Fibroblast of peridontal ligament (primary cell): ENCODE measurements around the gene SPA17.

Experiments
- DNase-seq: peaks from one replicate; pipeline ENCODE4 v3.0.0-alpha.2; 2010; ENCODE audit errors: extremely low read depth

SPA17 gene

DNA sequence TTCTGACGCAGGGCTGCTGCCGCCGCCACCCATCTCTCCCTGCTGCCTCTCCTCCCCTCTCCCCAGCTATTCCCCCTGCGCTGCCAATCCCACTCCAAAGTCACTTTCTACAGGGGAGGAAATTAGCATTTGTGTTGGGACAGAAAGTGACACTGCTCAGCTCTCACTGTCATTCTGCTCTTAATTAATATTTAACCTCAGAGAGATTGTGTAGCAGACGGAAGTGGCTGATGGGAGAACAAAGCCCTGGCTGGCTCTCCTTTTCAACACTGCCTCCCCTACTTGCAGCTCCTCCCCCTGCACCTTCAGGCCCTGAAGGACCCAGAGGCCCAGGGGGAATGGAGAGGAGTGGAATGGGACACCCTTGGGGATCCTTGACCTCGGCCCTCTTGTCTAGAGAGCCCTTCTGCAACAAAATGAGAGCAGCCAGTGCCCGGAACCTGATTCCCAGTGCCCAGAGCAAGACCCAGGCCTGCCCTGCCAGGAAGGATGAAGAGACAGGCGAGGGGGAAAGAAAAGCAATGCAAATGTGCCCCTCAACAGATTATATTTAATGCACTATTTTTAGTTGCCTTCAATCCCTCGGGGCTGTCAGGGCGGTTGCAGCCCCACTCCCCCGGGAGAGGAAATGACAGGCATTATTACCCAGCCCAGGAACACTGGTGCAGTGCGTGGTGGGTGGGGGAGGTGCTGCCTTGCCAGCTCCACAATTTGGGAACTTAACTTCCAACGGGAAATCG is 51.4 kb downstream of the SPA17 start:
- DNase-seq, result no peak

DNA sequence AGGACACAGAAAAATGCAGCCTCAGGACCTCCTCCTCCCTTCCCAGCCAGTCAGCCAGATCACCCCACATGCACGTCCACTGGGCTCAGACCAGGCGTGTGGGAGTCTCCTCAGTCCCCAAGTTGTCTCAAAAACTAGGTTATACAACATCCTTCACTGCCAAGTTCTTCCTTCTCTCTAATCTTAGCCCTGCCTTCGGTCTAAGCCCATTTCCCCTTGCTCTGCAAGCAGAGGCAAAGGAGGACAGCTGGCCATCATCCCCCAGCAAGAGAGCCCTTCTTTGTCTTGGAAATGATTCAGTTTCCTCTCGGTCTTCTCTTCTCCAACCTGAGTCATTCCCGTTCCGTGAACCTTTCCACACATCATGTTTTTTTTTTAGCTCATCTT is 52.0 kb downstream of the SPA17 start:
- no peak for DNase-seq

DNA sequence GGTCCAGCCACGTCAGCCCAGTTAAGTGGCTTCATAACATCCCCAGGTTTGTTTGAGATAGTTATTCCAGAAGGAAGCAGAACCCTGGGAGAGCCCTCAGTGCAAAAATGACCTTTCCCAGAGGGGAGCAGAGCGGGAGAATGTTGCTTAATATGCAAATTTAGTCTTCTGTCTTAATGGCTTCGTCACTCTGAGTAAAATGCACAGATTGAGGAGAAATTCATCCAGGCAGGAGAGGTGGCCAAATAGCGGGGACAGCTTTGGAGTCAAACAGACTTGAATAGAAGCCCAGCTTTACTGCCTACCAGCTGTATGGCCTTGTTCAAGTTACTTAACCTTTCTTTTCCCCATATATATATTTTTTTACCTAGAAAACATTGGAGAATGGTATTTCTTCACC is 53.8 kb downstream of the SPA17 start:
- DNase-seq, result no peak

DNA sequence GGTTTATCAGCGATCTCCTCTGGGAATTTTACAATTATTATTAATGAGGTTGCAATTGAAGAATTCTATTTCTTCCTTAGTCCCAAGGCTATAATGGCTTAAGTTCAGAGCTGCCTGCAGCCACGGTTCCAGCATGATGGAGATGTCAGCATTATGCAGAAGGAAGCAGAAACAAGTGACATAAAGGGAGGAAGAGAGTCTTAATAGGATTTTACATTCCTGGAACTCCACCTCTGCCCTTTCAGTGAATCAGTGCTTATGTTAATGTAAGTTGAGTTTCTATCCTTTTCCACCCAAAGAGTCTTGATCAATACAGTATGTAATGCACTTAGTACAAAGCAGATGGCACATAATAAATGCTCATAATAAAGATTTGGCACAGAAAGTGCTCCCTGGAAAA is 54.4 kb downstream of the SPA17 start:
- DNase-seq, result no peak

DNA sequence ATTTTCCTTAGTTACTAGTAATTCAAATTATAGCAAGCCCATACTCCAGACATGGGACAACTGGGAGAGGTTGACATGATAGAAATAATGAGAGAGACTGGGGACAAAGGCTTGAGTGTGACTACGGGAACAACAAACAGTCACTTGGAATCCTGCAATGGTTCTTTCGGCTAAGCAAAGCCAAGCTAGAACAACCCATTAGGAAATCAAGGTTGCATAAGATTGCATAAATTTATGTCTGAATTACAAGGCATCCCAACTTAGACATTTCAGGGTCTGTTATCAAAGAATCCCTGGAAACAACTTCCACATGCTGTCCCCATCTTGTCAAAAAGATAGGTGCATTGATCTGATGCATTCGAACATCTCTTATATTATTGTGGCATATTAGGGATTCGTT is 55.9 kb downstream of the SPA17 start:
- DNase-seq, result no peak

DNA sequence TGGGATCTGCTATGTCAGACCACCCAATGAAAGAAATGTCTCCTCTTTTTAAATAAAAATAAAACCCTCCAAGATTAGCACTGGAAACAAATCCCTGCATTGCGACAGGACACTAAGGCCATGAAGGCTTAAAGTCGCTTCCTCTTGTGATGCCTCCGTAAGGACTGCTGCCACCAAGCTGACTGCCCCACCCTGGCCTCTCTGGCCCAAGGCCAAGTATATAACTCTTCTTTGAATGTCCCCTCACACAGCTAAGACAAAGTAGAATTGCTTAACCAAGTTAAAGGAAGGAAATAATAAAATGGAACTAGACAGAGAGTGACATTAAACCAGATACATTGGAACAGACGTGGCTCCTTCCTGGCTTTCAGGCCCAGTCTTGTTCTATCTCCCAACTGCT is 58.5 kb downstream of the SPA17 start:
- no peak for DNase-seq

DNA sequence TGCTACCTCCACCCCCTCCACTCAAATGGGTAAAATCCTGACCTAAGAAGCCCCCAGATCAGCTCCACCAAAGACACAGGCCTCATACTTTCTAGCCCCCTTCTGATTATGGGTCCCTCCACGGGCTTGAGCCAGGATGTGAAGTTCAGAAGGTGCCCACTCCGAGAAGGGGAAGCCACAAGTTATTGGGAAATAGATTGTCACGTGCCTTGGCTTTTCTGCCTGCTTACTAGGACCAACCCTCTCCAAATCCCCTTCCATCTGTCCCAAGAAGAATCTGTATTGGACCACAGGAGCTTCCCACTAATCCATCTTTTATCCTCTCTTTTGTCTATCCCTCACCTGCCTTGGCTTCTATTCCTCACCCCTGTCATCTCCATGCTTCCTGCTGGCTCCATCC is 63.0 kb downstream of the SPA17 start:
- no peak for DNase-seq

DNA sequence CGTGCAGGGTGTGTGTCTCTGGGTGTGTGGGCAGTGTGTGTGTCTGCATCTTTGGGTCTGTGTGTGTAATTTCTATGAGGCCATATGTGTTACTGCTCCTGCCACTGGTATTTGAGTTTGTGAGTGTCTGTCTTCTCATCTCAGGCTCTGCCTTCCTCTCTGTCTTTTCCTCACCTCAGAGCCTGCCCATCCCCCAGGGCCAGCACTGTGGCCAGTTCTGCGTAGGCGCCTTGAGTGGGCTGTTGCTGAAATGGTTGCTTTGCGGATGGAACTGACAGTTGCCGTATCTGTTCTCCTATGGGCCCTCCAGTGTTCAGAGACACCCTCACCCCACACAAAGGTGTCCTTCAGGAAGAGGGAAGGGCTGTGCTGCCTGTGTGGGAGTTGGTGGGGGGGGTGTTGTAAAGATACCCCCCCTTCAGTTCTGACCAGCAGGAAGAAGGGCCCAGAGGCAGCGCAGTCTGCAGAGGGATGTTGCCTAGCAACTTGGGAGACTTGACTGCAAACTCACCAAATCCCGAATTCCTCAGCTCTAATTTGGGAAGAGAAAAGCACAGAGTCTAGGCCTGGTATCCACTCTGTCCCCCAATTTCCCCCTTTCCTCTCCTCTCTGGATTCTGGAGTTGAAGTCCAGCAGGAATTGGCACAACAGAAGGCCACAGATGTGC is 64.1 kb downstream of the SPA17 start:
- no peak for DNase-seq

DNA sequence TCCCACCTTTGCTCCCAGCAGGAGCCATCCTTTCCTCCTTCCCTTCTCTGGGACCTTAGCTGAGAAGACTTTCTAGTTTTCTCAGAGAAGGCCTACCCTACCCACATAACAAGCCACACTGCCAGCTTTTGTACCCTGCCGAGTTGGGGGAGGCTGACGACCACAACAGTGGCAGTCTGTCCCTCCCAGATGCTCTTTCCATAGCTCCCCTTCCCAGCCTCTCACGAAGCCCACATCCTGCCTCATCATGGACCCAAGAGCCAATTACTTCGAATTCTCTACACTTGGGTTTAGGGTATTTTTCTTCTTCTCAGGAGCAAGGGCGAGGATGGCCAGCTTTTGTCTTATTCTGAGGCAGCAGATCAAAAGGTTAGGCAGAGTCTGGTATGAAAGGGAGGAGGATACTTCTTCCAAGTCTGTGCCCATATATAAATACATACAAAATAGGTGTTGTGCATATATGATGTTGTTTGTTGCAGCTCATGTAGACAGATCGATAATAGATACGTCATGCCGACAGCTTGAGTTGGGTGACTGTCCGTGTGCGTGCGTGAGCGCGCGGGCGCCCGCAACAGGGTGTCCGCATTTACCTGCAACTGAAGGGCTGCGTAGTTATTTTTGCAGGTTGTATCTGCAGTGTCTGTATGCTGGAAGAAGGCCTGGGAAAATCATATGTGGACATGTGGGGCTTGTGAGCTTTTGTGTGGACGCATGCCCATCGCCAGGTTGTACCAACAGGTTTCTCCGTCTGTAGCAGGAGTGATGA is 65.2 kb downstream of the SPA17 start:
- no peak for DNase-seq

DNA sequence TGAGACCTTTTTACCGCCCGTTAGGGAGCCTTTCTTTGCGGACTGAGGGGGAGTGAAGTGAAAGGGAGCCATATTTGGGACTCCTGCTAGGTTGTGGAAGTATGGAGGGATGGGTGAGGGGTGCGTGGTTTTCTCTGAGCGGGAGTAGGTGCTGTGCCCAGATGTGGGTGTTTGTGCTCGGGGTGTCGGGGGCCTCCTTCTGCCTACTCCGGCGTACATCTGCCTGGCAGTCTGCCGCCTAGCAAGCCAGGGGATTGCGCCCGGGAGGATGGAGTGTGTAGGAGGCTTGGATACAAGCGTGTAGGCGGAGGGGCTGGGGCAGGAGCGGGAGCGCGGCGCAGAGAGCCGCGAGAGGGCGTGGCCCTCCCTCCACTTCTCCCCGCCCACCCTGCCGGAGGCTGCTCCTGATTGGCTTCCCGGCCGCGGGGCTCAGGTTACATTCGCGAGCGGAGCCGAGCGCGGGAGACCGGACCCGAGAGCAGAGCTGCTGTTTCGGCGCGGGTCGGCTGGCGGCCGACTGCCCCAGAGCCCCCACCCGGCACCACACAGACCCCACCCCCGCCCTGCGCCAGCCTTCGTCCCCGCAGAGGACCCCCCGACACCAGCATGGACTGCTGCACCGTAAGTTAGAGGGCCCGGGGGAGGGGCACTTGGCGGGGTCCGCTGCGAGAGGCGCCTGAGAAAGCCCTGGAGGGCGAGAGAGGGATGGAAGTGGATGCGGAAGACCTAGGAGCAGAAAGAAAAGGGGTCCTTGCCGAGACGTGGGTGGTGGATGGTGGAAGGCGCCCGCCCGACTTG is 66.0 kb downstream of the SPA17 start, which contains the start of gene NRGN:
TSS of gene NRGN (plus strand) at position 464 of the 798 bp plus-strand sequence. CDS start at position 607, 143 bp downstream.
- DNase-seq, result peak; percentile 66

DNA sequence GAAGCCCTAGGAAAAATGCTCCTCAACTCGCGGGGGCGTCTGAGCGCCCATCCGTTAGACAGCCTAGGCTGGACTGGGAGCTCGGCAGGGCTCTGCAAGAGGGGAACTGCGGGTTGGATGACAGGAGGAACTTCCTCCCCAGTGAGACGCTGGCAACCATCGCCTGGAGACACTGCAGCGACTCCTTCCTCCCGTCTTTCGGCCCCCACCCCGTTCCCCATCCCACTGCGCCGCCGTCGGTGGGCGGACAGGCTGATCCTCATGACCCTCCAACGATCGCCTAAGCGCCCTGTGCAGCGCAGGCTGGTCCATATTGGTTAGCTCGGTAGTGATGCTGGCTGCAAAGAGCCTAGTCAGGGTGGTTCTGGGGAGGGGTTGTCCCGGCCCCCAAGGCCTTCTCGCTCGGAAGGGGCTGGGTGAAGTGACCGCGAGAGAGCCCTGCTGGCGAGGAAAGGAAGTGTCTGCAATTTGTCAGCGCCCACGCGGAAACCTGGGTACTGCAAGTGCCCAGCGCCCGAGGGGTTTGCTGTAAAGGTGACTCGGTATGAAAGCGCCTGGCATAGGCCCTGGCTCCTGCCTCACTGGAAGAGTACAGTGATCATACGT is 66.7 kb downstream of the SPA17 start:
- DNase-seq, result no peak

DNA sequence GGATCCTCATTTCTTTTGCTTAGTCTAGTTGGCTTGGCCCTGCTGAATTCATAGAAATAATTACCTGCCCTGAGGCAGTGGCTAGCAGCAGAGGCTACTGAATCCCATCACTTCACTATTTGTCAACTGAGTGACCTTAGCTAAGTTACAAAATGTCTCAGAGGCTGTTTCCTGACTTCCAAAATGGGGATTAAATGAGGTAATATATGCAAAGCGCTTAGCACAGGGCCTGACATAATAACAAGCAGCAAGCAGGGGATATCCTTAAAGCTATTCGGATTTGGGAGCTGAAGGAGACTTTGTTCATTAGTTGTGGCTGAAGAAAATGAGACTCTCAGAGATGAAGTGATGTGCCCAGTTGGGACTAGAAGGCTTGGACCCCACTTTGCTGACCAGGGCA is 68.9 kb downstream of the SPA17 start:
- DNase-seq, result no peak

DNA sequence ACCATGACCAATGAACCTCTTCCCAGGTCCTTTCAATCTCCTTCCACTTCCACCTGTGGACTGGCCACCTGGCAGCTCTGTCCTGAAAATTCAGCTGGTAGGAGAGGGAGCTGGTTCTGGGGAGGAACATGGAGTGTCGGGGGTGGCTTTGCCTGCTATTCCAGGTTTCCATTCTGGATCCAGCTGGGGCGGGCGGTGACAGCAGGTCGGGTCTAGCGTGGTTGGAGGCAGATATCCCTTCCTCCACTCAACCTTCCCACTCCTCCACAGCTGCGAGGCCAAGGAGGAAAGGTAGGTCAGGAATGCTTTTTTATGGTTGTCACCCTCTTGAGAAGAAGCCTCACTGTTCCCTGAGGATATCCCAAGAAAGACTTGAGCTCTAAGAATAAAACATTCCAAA is 69.3 kb downstream of the SPA17 start:
- no peak for DNase-seq

DNA sequence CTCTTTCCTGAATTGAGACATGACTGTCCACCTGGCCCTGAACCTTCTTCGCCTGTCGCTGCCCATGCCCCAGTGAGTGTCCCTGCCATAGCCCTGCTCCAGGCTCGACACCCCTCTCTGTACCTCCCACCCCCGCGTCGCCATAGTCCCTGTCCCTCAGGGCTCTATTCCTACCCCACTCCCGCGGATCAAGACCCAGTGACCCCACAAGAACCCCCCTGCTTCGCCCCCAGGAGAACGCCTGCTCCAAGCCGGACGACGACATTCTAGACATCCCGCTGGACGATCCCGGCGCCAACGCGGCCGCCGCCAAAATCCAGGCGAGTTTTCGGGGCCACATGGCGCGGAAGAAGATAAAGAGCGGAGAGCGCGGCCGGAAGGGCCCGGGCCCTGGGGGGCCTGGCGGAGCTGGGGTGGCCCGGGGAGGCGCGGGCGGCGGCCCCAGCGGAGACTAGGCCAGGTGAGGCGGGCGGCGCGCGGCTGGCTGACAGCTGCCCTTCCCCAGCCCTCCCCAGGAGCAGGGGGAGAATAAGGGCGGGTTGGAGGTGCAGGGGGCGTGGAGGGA is 71.6 kb downstream of the SPA17 start:
- no peak for DNase-seq

DNA sequence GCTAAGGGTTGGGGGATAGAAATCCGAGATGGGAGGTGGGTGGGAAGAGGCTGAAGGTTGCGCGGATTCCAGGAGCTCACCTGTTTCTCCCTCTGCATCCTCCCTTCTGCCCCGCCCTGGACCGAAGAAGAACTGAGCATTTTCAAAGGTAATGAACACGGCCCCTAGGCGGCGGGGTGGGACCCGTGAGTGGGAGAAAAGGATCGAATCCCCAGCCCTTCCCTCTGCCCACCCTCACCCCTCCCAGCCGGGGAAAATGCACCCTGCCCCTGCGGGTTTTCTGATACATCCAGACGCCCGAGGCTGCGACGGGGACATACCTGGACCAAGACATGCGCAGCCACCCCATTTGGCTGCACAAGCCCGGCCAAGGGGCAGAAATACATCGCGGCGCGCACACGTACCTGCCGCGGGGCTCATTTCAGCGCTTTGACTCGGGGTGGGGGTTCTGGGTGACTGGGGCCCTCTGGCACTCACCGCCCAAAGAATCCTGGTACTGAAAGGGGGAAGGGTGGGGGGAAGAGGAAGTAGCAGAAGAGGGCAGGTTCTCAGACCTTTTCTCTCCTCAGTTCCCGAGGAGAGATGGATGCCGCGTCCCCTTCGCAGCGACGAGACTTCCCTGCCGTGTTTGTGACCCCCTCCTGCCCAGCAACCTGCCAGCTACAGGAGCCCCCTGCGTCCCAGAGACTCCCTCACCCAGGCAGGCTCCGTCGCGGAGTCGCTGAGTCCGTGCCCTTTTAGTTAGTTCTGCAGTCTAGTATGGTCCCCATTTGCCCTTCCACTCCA is 72.3 kb downstream of the SPA17 start:
- no peak for DNase-seq

DNA sequence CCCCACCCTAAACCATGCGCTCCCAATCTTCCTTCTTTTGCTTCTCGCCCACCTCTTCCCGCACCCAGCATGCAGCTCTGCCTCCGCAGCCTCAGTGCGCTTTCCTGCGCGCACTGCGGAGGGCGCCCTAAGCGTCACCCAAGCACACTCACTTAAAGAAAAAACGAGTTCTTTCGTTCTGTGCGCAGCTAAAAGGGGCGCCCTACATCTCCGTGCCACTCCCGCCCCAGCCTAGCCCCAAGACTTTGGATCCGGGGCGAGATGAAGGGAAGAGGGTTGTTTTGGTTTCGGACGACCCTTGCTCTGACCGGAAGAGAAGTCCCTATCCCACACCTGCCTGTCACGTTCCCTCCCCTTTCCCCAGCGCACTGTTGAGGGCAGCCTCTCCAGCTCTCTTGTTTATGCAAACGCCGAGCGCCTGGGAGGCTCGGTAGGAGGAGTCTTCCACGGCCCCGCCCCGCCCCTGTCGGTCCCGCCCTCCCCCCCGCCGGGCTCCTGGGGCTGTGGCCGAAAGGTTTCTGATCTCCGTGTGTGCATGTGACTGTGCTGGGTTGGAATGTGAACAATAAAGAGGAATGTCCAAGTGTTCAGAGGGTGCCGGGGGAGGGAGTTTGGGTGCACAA is 73.0 kb downstream of the SPA17 start:
- DNase-seq, result peak; percentile 44
